HUES48 (cell line): Measurements from ENCODE around the gene AGBL4.

Experiments used
- H3K27ac ChIP-seq: one replicate; pipeline ENCODE4 v1.7.0; 2013; ENCODE audit warnings: low read depth, low read length, inconsistent platforms
- H3K27me3 ChIP-seq: 2 replicates; pipeline ENCODE4 v1.6.1; 2013; ENCODE audit warnings: mild to moderate bottlenecking, low read length; ENCODE audit not compliant: control insufficient read depth, insufficient read depth
- H3K36me3 ChIP-seq: 2 replicates; pipeline ENCODE4 v1.6.1; 2013; ENCODE audit warnings: low read length; ENCODE audit not compliant: control insufficient read depth, insufficient read depth
- H3K4me1 ChIP-seq: 2 replicates; pipeline ENCODE4 v1.6.1; 2013; ENCODE audit warnings: mild to moderate bottlenecking, low read length; ENCODE audit not compliant: control insufficient read depth, insufficient read depth
- H3K4me3 ChIP-seq: 2 replicates; pipeline ENCODE4 v1.5.1; 2013; ENCODE audit warnings: mild to moderate bottlenecking, low read depth, low read length
- H3K9ac ChIP-seq: 2 replicates; pipeline ENCODE4 v1.6.1; 2013; ENCODE audit warnings: mild to moderate bottlenecking, low read depth, low read length, moderate library complexity
- H3K9me3 ChIP-seq: 2 replicates; pipeline ENCODE4 v1.6.1; 2013; ENCODE audit warnings: low read length; ENCODE audit not compliant: control insufficient read depth, insufficient read depth

AGBL4 gene

DNA sequence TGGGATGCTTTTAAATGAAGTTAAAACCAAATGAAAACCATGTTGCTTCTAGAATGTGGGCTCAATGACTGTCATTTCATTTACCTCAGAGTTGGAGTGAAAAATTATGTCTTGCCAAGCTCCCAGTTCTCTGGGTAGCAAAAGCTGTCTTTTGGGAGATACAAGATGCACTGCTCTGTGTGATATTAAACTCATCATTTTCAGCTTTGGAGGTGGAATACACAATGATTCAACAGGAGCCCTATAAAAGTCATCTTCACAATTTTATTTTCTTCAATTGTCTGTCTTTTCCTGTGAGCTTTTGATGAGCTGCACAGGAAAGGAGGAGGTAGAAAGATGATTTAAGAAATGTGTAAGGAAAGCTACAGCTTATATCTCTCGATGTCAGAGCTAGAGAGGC is 1431.4 kb downstream of the AGBL4 start:
- Histone ChIP-seq H3K9ac (no peak overlapping the region), H3K36me3 (no peaks in the 10 kb centered on the region), H3K4me3 (no peak overlapping the region), H3K9me3 (no peaks in the 10 kb centered on the region), H3K27me3 (no peaks in the 10 kb centered on the region), H3K4me1 (peaks cover 15% of the 10 kb centered on the region), H3K27ac (no peak overlapping the region)

DNA sequence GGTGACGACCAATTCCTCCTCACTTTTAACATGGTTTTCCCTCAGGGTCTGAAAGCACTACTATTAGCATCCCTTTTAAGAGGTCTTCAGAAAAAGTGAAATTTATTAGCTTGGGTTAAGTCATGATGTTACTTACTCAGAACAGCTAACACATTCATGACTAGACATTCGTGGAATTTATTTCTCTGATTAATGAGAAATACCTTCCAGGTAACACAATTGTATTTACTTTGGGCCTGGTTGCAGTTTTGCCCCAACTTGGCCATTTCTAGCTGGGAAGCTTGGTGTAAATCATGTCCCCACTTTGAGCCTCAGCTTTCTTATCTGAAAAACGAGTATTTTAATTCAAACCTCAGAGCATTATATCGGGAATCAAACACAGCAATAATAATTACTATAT is 1432.6 kb downstream of the AGBL4 start:
- Histone ChIP-seq H3K4me3 (no peak overlapping the region), H3K27ac (no peak overlapping the region), H3K4me1 (peaks cover 14% of the 10 kb centered on the region), H3K9me3 (no peaks in the 10 kb centered on the region), H3K36me3 (no peaks in the 10 kb centered on the region), H3K9ac (no peak overlapping the region), H3K27me3 (no peaks in the 10 kb centered on the region)

DNA sequence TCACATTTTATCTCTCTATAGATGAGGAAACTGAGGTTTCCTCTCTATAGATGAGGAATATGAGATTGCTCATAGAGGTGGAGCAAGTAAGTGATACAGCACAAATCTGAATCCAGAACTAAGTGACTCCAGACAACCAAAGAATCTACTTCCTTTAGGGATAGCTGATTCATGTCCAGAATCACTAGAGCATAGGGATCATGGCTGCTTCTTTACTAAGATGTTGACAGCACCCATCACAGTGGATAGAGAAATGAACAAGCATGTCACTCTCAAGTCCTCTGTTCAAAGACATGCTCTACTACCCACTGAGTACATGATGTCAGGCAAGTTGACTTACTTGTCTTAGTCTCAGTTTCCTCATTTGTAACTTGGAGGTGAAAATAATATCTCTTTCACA is 1435.7 kb downstream of the AGBL4 start:
- H3K27me3 ChIP-seq: no peaks in the 10 kb centered on the region
- H3K36me3 ChIP-seq: no peaks in the 10 kb centered on the region

DNA sequence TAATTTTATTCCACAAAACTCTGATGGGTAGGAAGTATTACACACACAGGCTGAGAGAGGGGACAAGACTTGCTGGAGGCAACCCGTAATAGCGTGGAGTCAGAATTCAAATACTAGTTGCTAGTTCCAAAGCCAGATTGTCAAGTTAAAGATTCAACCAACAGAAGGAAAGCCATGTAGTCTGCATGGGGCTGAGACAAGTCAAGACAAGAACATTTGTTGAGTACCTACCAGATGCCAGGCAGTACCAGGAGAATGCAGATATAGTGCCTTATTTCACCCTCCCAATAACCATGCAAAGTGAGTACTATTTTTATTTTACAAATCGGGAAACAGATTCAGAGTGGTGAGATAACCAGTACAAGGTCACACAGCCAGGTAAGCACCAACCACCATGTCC is 1441.3 kb downstream of the AGBL4 start:
- Histone ChIP-seq H3K4me1 (no peaks in the 10 kb centered on the region), H3K4me3 (no peak overlapping the region), H3K9me3 (no peaks in the 10 kb centered on the region), H3K27me3 (no peaks in the 10 kb centered on the region), H3K27ac (no peak overlapping the region), H3K9ac (no peak overlapping the region), H3K36me3 (no peaks in the 10 kb centered on the region)

More for the DNA sequence above, 1435.7 kb downstream of the AGBL4 start:
- H3K9ac ChIP-seq: no peak overlapping the region
- no peaks in the 10 kb centered on the region for H3K9me3 ChIP-seq
- no peak overlapping the region for H3K27ac ChIP-seq
- no peaks in the 10 kb centered on the region for H3K4me1 ChIP-seq
- no peak overlapping the region for H3K4me3 ChIP-seq

DNA sequence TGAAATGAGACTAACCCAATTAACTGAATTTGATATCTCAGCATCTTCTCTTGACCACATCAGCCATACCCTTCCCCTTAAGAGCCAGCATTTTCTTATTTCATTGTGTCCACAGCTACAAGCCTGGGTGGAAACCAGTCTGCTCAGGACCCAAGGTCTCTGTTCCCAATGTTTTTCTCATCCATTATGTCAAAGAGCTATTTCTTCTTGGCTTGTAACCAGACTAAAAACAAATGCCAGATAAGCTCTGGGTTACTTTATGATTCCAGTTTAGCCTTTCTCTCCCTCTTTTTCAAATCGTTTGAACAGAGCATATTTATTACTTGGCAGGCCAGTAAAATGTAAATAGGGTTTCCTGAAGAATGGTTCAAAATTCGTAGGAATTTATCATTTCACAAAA is 1442.5 kb downstream of the AGBL4 start:
- H3K9ac ChIP-seq: no peak overlapping the region
- H3K9me3 ChIP-seq: no peaks in the 10 kb centered on the region
- no peaks in the 10 kb centered on the region for H3K4me1 ChIP-seq
- no peak overlapping the region for H3K4me3 ChIP-seq
- H3K27ac ChIP-seq: no peak overlapping the region
- H3K27me3 ChIP-seq: no peaks in the 10 kb centered on the region
- no peaks in the 10 kb centered on the region for H3K36me3 ChIP-seq

DNA sequence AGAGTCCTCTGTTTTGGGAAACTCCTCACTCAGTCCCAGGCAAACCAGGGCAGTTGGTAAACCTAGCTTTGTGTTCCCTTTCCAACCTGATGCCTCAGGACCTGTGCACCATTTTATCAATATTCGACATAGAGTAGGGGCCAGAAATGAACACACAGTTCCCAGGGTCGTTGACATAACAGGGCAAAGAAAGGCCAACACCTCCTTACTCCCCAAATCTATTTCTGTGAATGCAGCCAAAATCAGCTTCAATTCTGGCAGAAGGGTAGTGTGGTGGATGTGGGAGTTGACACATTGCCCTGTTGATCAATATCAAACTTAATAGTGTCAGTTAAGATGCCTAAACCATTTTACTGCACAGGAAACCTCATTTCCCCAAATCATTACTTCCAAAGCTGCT is 1447.2 kb downstream of the AGBL4 start:
- no peaks in the 10 kb centered on the region for H3K27me3 ChIP-seq
- H3K9ac ChIP-seq: no peak overlapping the region
- H3K4me3 ChIP-seq: no peak overlapping the region
- no peaks in the 10 kb centered on the region for H3K36me3 ChIP-seq
- no peaks in the 10 kb centered on the region for H3K9me3 ChIP-seq
- no peaks in the 10 kb centered on the region for H3K4me1 ChIP-seq
- no peak overlapping the region for H3K27ac ChIP-seq

DNA sequence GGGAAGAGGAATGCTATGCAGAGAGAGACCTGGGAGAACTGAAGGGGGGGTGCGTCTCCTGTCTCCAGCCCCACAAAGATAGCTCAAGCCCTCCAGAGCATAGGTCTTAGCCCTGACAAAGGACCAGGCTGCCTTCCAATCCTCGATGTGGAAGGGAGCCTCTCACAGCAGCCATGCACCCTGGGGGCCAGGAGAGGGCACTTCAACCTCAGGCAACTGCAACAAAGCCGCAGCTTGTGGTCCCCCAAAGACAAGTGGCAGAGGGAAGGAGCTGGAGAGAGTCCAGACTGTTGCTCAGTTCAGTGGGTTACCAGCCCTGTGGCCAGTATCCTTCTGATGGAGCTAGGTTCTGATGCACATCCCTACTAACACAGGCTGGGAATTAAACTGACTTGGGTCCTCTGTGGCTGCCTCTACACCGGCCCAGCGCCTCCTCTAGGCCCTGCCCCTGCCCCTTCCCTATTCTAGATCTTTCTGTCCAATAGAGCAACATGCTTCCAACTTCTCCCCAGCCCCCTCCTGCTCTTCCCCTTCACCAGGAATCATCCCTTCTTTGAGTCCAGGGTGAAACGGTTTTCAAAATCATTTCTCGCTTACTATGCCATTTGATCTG is 1451.0 kb downstream of the AGBL4 start:
- no peaks in the 10 kb centered on the region for H3K4me1 ChIP-seq
- no peak overlapping the region for H3K4me3 ChIP-seq
- no peak overlapping the region for H3K27ac ChIP-seq
- H3K36me3 ChIP-seq: no peaks in the 10 kb centered on the region
- no peaks in the 10 kb centered on the region for H3K9me3 ChIP-seq
- no peaks in the 10 kb centered on the region for H3K27me3 ChIP-seq
- no peak overlapping the region for H3K9ac ChIP-seq

DNA sequence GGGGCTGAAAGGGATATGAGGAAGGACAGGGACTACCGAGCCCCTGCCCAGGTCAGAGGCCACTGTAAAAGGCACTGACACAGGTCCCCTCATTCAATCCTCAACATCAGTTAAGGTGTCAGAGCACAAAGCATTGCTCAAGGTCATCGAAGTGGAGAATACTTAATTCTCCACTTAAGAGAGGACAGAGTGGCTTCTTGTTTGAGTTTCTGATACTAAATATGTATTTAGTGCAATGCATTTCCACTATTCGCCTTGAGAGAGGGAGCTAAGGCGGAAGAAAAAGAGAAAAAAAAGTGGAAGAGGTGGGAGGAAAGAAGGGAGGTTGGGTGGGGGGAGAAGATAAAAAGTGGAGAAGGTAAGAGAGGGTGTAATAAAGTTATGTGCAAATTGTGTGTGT is 1451.6 kb downstream of the AGBL4 start:
- Histone ChIP-seq H3K9me3 (no peaks in the 10 kb centered on the region), H3K4me1 (no peaks in the 10 kb centered on the region), H3K36me3 (no peaks in the 10 kb centered on the region), H3K9ac (no peak overlapping the region), H3K27me3 (no peaks in the 10 kb centered on the region), H3K27ac (no peak overlapping the region), H3K4me3 (no peak overlapping the region)

DNA sequence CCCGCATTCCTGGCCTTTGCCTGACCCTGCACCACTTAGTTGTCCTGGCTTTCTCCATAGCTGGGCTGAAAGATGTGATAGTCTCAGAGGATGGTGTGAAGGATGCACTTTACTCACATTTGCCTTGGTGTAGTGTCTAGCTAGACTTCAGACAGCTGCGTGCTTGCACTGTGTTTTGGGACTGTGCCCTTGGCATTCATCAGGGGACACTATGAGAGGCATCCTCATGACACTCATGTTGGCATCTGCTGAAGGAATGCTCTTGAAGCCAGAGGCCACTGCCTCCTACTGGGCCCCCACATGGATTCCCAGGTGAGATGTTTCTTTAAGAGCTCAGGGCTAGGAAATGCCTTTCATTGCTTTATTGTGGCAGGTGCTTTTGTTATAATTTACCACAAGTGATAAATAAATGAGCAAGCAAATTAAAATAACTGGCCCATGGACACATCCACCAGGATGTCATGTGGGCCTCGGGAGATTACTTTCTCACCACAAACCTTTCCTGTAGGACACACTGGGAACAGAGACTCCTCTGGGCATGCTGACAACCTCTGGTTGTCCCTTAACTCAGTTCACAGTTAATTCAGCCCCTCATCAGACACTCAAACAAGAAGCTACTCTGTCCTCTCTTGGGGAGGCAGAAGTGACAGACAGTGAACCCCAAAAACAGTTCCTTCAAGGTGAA is 1452.3 kb downstream of the AGBL4 start:
- Histone ChIP-seq H3K4me3 (no peak overlapping the region), H3K36me3 (no peaks in the 10 kb centered on the region), H3K27ac (no peak overlapping the region), H3K4me1 (no peaks in the 10 kb centered on the region), H3K27me3 (no peaks in the 10 kb centered on the region), H3K9ac (no peak overlapping the region), H3K9me3 (no peaks in the 10 kb centered on the region)

DNA sequence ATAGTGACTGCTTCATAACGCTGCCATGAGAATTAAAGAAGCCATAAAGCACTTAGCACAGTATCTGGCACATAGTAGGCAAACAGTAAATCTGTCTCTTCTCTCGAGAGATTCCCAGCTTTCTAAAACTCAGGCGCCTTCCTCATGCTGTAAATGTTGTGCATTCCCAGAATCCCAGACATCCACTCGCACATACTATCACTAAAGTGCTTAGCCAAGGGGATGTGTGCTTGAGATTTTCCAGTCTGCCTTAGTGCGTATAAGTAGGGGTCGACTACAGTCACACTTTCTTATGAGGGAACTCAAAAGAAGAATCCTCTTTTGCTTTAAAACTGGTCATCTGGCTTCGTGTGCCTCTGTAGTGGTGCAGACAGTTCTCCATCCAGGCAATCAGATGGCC is 1453.2 kb downstream of the AGBL4 start:
- Histone ChIP-seq H3K36me3 (no peaks in the 10 kb centered on the region), H3K9ac (no peak overlapping the region), H3K4me1 (no peaks in the 10 kb centered on the region), H3K9me3 (no peaks in the 10 kb centered on the region), H3K27me3 (no peaks in the 10 kb centered on the region), H3K4me3 (no peak overlapping the region), H3K27ac (no peak overlapping the region)

DNA sequence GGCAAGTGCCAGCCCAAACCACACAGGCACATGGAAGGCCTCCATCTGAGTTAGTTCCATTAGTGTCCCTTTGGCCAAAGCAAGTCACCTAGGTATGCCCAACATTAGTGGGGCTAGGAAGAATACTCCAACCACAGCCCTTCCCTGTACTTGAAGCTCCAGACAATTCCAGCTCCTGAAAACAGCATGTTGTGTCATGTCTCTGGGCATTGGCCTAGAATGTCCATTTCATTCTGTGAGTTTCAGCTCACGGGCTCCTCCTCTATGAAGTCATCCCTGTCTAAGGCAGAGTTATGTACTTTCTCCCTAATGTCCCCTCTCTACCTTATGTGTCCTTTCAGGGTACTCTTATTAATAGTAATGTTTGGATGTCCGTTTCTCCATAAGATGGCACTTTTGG is 1455.3 kb downstream of the AGBL4 start:
- no peaks in the 10 kb centered on the region for H3K36me3 ChIP-seq
- no peak overlapping the region for H3K4me3 ChIP-seq
- H3K27me3 ChIP-seq: no peaks in the 10 kb centered on the region
- H3K4me1 ChIP-seq: peaks cover 3% of the 10 kb centered on the region; the same call in 1 of the 2 replicates
- no peaks in the 10 kb centered on the region for H3K9me3 ChIP-seq
- no peak overlapping the region for H3K27ac ChIP-seq
- H3K9ac ChIP-seq: no peak overlapping the region
